Astrocyte of the cerebellum (primary cell): Measurements from ENCODE around the gene OGA.

ENCODE experiments used
- DNase-seq: peaks from one replicate; pipeline ENCODE4 v3.0.0-alpha.2; 2011; ENCODE audit warnings: low read depth
- H3K4me3 ChIP-seq: 2 replicates; pipeline ENCODE4 v1.5.1; 2011; ENCODE audit warnings: mild to moderate bottlenecking, low read depth, low read length, moderate library complexity
- CTCF ChIP-seq: IDR thresholded peaks from 2 replicates; pipeline ENCODE4 v1.5.1; 2012; ENCODE audit warnings: low read length, low read depth, moderate library complexity, mild to moderate bottlenecking; ENCODE audit errors: missing control alignments
- in situ Hi-C: cut with HindIII; loops from 2 replicates; pipeline ENCODE4 v1.10.0; 2017; ENCODE audit warnings: low sequenced_read_pairs

OGA gene

GRCh38 chr10:101762736-101763135 lies 55.5 kb downstream of the OGA start:
- no peak overlapping the region for H3K4me3 ChIP-seq
- no peak for DNase-seq
- in situ Hi-C loops = no loop called here
- TF ChIP-seq CTCF = no peak

GRCh38 chr10:101761226-101761625 lies 57.0 kb downstream of the OGA start:
- in situ Hi-C loops = no loop called here
- no peak overlapping the region for H3K4me3 ChIP-seq
- no peak for TF ChIP-seq CTCF
- no peak for DNase-seq

- in situ Hi-C loops = no loop called here
- no peak for DNase-seq
- no peak overlapping the region for H3K4me3 ChIP-seq
- no peak for TF ChIP-seq CTCF
Observed at GRCh38 chr10:101760510-101760909, 57.7 kb downstream of the OGA start.

- in situ Hi-C loops = no loop called here
- DNase-seq = no peak
- no peak for TF ChIP-seq CTCF
Observed at GRCh38 chr10:101759309-101760247, 58.7 kb downstream of the OGA start.

GRCh38 chr10:101758858-101759257 lies 59.4 kb downstream of the OGA start:
- no peak overlapping the region for H3K4me3 ChIP-seq
- TF ChIP-seq CTCF = no peak
- no peak for DNase-seq
- in situ Hi-C loops = no loop called here

More at GRCh38 chr10:101759309-101760247, 58.7 kb downstream of the OGA start:
- H3K4me3 ChIP-seq = no peak overlapping the region

GRCh38 chr10:101752241-101752640 lies 66.0 kb downstream of the OGA start:
- TF ChIP-seq CTCF = no peak
- no peak overlapping the region for H3K4me3 ChIP-seq
- DNase-seq = no peak
- in situ Hi-C loops = no loop called here
